ENCODE results near the gene POLD3. TPM values are rescaled to one million over a fixed set of nuclear protein-coding genes. Genes with fewer than 3 reads are reported as not detected.
"Not testable (repeated sequence)": the region's sequence is repeated elsewhere in the genome, so short reads cannot be mapped to it uniquely, and the experiment has no call there.

Gene POLD3
- total RNA-seq, 2 experiments from 2014 or later = 56.6 to 62.7 TPM

DNA sequence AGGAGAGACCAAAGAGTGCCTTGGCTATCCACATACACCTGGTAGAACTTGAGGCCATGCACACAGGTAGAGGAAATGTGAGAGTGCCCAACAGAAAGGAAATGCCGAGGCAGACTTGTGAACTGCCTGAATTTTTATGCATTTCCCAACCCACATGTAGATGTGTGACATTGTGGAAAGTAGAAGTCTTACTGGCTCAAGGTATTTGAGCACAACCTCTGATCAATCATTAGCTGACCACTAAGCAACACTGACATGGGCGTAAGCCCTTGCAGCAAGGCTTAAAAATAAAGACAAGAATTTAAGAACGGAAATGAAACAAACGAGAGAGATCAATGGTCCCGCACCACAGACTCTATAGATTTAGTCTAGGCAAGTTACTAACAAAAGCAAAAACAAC lies 62.6 kb downstream of the POLD3 start:
- Mint-ChIP-seq H3K4me1 (no peaks in the 10 kb centered on the region), H3K4me3 (no peak overlapping the region), H3K27ac (no peak overlapping the region), H3K27me3 (no peaks in the 10 kb centered on the region), H3K9me3 (ENCODE audit: low read depth) (peaks cover 6% of the 10 kb centered on the region), H3K36me3 (peaks cover 73% of the 10 kb centered on the region)
- ATAC-seq (no peak), DNase-seq (no peak)
- CTCF ChIA-PET = interaction anchor here (1.3 kb wide), 1 partner anchor 10 kb away, joined by 3 read pairs; no protein-coding TSS in a partner anchor

DNA sequence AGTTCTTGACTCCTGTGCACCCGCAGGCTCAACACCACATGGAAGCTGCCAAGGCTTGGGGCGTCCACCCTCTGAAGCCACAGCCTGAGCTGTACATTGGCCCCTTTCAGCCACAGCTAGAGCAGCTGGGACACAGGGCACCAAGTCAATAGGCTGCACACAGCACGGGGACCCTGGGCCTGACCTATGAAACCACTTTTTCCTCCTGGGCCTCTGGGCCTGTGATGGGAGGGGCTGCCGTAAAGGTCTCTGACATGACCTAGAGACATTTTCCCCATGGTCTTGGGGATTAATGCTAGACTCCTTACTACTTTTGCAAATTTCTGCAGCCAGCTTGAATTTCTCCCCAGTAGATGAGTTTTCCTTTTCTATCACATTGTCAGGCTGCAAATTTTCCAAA lies 66.7 kb downstream of the POLD3 start:
- H3K27ac Mint-ChIP-seq; H3K4me3 Mint-ChIP-seq; DNase-seq; H3K9me3 Mint-ChIP-seq (ENCODE audit: low read depth); H3K27me3 Mint-ChIP-seq; H3K4me1 Mint-ChIP-seq; ATAC-seq; CTCF ChIA-PET: not testable (repeated sequence)
- H3K36me3 Mint-ChIP-seq = peaks cover 50% of the 10 kb centered on the region

DNA sequence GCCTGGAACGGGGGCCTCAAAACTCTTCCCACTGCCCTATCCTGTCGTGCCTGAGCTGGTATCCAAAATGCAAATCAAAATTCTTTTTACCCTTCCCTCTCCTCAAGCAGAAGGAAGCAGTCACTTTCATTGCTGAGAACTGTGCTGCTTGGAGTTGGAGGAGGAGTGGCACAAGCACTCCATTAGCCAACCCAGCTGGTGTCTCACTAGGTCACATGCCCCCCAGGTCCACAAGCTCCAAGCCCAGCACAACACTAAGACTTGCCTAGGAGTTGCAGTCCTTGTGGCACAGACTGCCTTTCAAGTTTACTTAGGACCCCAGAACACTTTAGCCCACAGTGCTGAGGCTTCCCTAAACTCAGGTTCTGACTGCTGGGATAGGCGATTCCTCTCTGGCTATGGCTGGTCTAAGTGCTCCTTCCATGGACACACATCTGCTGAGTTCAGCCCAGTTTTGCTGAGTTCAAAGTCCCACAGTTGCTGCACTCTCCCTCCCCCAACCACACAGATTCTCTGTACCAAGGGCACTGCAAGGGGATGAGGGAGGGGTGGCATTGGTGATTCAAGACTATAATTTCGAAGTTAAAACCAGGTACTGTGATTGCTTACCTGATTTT lies 70.2 kb downstream of the POLD3 start:
- DNase-seq = no peak
- H3K36me3 Mint-ChIP-seq = peaks cover 35% of the 10 kb centered on the region
- CTCF ChIA-PET = no interaction called here

GRCh38 chr11:74663315-74663714 lies 70.9 kb downstream of the POLD3 start:
- peaks cover 4% of the 10 kb centered on the region for H3K9me3 Mint-ChIP-seq (ENCODE audit: low read depth)

More for the DNA sequence above, 70.2 kb downstream of the POLD3 start:
- Mint-ChIP-seq H3K27ac (no peak overlapping the region), H3K4me3 (no peak overlapping the region), H3K9me3 (ENCODE audit: low read depth) (peaks cover 6% of the 10 kb centered on the region), H3K27me3 (no peaks in the 10 kb centered on the region), H3K4me1 (no peaks in the 10 kb centered on the region)
- ATAC-seq = no peak

DNA sequence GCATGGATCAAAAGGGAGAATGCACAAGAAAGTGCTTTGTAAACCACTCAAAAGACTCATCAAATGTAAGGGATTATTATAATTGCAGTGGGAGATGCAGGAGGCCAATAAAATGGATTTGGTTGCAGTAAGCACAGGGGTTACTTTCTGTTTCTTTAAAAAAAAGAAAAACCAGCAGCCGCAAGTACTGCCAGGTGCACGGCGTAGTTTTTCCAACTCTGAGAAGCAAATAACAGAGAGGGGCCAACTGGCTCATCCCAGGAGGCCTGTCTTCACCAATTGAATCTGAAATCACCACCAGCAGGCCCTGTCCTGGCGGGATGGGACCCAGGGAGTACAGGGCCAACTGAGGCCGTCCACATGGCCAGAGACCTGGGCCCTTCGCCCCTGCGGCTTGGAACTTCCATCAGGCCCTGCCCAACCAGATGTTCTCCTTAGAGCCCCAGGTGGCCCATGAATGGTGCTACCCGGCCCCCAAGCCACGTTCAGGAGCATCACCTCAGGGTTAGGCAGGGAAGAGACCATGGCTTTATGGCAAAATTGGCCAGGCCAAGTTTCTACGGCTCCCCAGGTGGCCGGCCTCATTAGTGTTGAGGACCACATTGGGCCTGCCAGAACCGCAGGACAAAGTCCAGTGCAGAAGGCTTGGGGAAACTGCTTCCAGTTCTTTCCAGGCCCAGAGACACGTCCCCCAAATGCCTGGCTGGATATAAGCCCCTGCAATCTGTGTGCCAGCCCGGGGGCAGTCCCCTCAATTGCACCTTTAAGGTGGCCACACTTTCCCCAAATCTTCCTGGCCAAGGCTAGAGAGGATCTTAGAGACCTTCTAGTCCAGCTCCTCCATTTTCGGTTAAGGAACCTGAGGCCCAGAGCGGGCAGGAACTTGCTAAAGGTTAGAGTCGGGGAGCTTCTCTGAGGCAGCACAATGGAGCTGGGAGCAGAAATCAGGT lies 77.1 kb downstream of the POLD3 start:
- H3K4me3 Mint-ChIP-seq = no peak overlapping the region
- CTCF ChIA-PET = interaction anchor here (1.0 kb wide), 1 partner anchor 33 kb away, joined by 3 read pairs; no protein-coding TSS in a partner anchor
- H3K4me1 Mint-ChIP-seq = no peaks in the 10 kb centered on the region
- no peak for ATAC-seq
- H3K27ac Mint-ChIP-seq = no peak overlapping the region
- no peaks in the 10 kb centered on the region for H3K36me3 Mint-ChIP-seq
- H3K27me3 Mint-ChIP-seq = no peaks in the 10 kb centered on the region
- no peaks in the 10 kb centered on the region for H3K9me3 Mint-ChIP-seq (ENCODE audit: low read depth)
- DNase-seq = no peak

More at GRCh38 chr11:74663315-74663714, 70.9 kb downstream of the POLD3 start:
- CTCF ChIA-PET = no interaction called here
- ATAC-seq (no peak), DNase-seq (no peak)
- Mint-ChIP-seq H3K4me3 (no peak overlapping the region), H3K36me3 (peaks cover 30% of the 10 kb centered on the region), H3K27me3 (no peaks in the 10 kb centered on the region), H3K4me1 (no peaks in the 10 kb centered on the region), H3K27ac (no peak overlapping the region)

- Mint-ChIP-seq H3K27ac (no peak overlapping the region), H3K9me3 (ENCODE audit: low read depth) (no peaks in the 10 kb centered on the region), H3K4me1 (no peaks in the 10 kb centered on the region), H3K4me3 (no peak overlapping the region), H3K27me3 (no peaks in the 10 kb centered on the region), H3K36me3 (no peaks in the 10 kb centered on the region)
- CTCF ChIA-PET = interaction anchor here (0.6 to 1.0 kb wide), 2 partner anchors 32 to 113 kb away, joined by 3 read pairs; no protein-coding TSS in a partner anchor
- ATAC-seq (no peak), DNase-seq (no peak)
These were observed 77.8 kb downstream of the POLD3 start for GRCh38 chr11:74670171-74670570.

DNA sequence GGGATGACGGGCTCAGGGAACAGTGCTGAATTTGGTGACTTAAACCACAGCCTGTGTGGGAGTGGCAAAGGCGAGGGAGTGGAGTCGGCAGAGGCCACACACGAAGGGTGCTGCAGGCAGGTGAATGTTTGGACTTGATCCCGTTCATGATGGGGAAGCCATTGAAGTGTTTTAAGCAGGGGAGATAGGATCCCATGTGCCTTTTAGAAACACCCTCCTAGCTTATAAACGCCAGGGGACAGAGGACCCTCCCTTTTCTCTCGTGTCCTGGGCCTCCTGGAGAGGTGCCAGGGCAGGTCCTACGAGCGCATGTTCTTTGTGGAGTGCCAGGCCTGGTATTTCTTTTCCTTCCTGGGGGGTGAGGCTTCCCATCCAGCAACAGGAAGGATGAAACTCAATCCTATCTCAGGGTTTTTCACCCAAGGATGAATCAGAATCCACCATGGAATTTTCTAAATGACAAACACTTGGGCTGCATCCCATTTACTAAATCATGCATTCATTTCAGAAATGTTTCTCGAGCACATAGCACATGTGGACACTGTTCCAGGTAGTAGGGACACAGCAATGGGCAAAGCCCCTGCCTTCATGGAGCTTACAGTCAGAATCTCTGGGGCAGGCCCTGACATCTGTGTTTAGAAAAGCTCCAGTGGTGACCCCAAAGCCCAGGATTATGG lies 79.3 kb downstream of the POLD3 start:
- no peaks in the 10 kb centered on the region for H3K36me3 Mint-ChIP-seq
- H3K9me3 Mint-ChIP-seq (ENCODE audit: low read depth) = no peaks in the 10 kb centered on the region
- CTCF ChIA-PET = no interaction called here
- no peak overlapping the region for H3K4me3 Mint-ChIP-seq
- ATAC-seq = no peak
- H3K4me1 Mint-ChIP-seq = no peaks in the 10 kb centered on the region
- peak; percentile 25 for DNase-seq
- no peaks in the 10 kb centered on the region for H3K27me3 Mint-ChIP-seq
- H3K27ac Mint-ChIP-seq = no peak overlapping the region

- Mint-ChIP-seq H3K27ac (no peak overlapping the region), H3K36me3 (no peaks in the 10 kb centered on the region), H3K9me3 (ENCODE audit: low read depth) (no peaks in the 10 kb centered on the region), H3K27me3 (no peaks in the 10 kb centered on the region), H3K4me3 (no peak overlapping the region), H3K4me1 (no peaks in the 10 kb centered on the region)
- CTCF ChIA-PET = no interaction called here
- ATAC-seq = no peak
- DNase-seq = peak; percentile 23
These were observed 80.1 kb downstream of the POLD3 start for GRCh38 chr11:74672332-74672955.

DNA sequence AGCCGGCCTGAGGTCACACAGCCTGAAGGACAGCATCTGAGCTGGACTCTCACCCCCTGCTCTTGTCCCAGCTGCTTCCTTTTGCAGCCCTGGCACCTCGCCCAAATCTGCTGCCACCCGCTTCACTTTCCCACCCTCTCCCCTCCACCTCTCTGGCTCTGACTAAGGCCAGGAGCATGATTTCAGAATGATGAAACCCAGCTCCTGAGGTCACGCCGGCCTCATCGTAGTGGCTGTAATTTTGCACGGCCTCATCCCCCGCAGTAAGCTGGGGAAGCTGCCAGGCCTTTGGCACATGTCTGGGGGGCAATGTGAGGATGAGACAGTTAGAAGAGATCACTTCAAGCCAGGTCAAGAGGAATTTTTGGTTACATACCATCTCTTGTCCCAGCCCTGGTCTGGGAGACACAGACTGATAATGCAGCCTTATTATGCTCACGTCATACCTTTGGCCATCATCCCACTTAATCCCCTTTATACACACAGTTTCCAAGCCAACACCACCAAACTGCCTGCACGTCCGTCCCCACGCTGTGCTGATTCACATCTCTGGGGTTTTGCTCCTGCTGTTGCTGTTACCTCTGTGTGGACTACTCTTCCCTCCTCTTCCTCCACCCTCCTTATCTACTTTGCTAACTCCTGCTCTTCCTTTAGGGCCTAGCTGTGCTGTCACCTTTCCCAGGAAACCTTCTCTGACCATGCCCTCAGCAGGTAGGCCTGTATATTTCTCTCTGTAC lies 80.7 kb downstream of the POLD3 start:
- Mint-ChIP-seq H3K36me3 (no peaks in the 10 kb centered on the region), H3K27me3 (no peaks in the 10 kb centered on the region), H3K4me1 (no peaks in the 10 kb centered on the region), H3K9me3 (ENCODE audit: low read depth) (no peaks in the 10 kb centered on the region), H3K4me3 (no peak overlapping the region), H3K27ac (no peak overlapping the region)
- CTCF ChIA-PET = interaction anchor here (1.5 kb wide), 1 partner anchor 29 kb away, joined by 6 read pairs; no protein-coding TSS in a partner anchor
- ATAC-seq (no peak), DNase-seq (peak; percentile 26)

DNA sequence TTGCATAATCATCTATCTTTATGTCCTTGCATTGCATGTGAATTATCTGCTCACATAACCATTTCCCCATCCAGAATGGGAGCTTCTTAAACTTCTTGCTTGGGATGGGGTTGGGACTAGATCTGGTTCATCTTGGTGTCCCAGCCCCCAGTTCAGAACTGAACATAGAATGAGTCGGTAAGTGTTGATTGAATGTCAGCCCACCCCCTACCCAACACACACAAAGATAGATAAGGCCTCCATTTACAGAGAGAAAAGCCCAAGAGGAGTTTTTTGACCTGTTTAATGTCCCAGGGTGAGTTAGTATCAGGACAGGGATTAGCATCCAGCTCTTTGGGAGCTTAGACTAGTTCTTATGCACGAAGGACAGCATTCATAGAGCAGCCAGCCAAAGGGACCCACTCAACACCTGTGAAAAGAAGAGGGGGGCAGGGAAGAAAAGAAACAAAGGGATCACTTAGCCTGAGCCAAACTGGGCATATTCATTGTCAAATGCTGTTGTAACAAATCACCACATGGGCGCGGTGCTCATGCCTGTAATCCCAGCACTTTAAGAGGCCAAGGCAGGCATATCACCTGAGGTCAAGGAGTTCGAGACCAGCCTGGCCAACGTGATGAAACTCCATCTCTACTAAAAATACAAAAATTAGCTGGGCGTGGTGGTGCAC lies 81.4 kb downstream of the POLD3 start:
- Mint-ChIP-seq H3K9me3 (ENCODE audit: low read depth) (no peaks in the 10 kb centered on the region), H3K4me1 (no peaks in the 10 kb centered on the region), H3K4me3 (no peak overlapping the region), H3K27ac (no peak overlapping the region), H3K36me3 (no peaks in the 10 kb centered on the region), H3K27me3 (no peaks in the 10 kb centered on the region)
- CTCF ChIA-PET = interaction anchor here (1.5 kb wide), 1 partner anchor 29 kb away, joined by 6 read pairs; no protein-coding TSS in a partner anchor
- DNase-seq (peak; percentile 8), ATAC-seq (no peak)

DNA sequence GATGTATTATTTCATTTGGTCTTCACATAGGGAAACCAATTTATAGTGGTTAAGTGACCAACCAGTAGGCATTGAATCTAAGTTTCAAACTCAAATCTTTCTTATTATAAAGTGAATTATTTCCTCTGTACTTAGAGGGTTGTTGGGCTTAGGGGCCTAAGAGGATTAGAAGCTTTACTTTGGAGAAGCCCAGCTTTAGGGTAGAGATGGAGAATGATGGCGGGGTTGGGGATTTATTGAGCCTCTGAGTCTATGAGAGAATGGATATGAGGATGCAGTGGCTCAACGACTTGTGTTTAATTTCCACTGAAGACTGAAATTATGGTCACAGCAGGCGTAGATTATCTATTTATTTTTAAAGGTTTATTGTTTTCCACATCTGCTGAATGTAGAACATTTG lies 83.4 kb downstream of the POLD3 start:
- Mint-ChIP-seq H3K27ac (no peak overlapping the region), H3K36me3 (no peaks in the 10 kb centered on the region), H3K4me1 (no peaks in the 10 kb centered on the region), H3K4me3 (no peak overlapping the region), H3K9me3 (ENCODE audit: low read depth) (no peaks in the 10 kb centered on the region), H3K27me3 (no peaks in the 10 kb centered on the region)
- DNase-seq (no peak), ATAC-seq (no peak)
- CTCF ChIA-PET = interaction anchor here (1.0 kb wide), 1 partner anchor 52 kb away, joined by 4 read pairs; no protein-coding TSS in a partner anchor

- Mint-ChIP-seq H3K27ac (no peak overlapping the region), H3K36me3 (no peaks in the 10 kb centered on the region), H3K4me1 (no peaks in the 10 kb centered on the region), H3K4me3 (no peak overlapping the region), H3K9me3 (ENCODE audit: low read depth) (no peaks in the 10 kb centered on the region), H3K27me3 (no peaks in the 10 kb centered on the region)
- DNase-seq (peak; percentile 19), ATAC-seq (no peak)
- CTCF ChIA-PET = interaction anchor here (1.0 kb wide), 1 partner anchor 51 kb away, joined by 4 read pairs; no protein-coding TSS in a partner anchor
These were observed 84.2 kb downstream of the POLD3 start for GRCh38 chr11:74676596-74676995.

All from activated CD8-positive, alpha-beta memory T cell treated with anti-CD3 and anti-CD28 coated beads, Interleukin-2, amount 10 ng/mL, durations not matched to agents 7 days and 5 days (primary cell).